Pancreas (tissue), 10 donors: ENCODE results near the gene UGT1A7. TPM values are rescaled to one million over a fixed set of nuclear protein-coding genes. Genes with fewer than 3 reads are reported as not detected.
"Not testable (repeated sequence)": the region's sequence is repeated elsewhere in the genome, so short reads cannot be mapped to it uniquely, and the experiment has no call there.

Source experiments
- ATAC-seq, 4 donors: fragments of 200-7000 bp; cut with Tn5 transposase; one replicate each; pipeline versions ENCODE4 v1.8.0 to v1.9.1; 2020; ENCODE audit warnings: mild to moderate bottlenecking in 4 of 4, moderate library complexity in 4 of 4
- DNase-seq, 6 donors: peaks; one replicate each; pipeline ENCODE4 v3.0.0-alpha.2; 2020
- FAIRE-seq: peaks from 2 replicates; lab custom pipeline; 2012; peaks lifted over from hg19 to GRCh38; lab: Jason Lieb, UNC
- H3K27ac ChIP-seq, 4 donors: fragments of 200-600 bp; sonication (generic); 1 replicate in 3 of 4; 2 replicates in 1 of 4; pipeline versions ENCODE4 v1.5.0 to v1.8.0; 2020
- H3K27me3 ChIP-seq, 4 donors: fragments of 200-600 bp; one replicate each; pipeline ENCODE4 v1.8.0; 2021
- H3K36me3 ChIP-seq, 3 donors: fragments of 200-600 bp; sonication (generic) in 1 of 3; one replicate each; pipeline versions ENCODE4 v1.5.0 to v1.8.0; 2020 to 2021
- H3K4me1 ChIP-seq, 3 donors: fragments of 200-600 bp; one replicate each; pipeline ENCODE4 v1.8.0; 2021
- H3K4me3 ChIP-seq, 4 donors: fragments of 200-600 bp; sonication (generic) in 2 of 4; one replicate each; pipeline versions ENCODE4 v1.5.0 to v1.8.0; 2020 to 2021
- H3K9me3 ChIP-seq, 4 donors: fragments of 200-600 bp; one replicate each; pipeline ENCODE4 v1.8.0; 2021
- CTCF ChIP-seq, 4 donors: fragments of 200-600 bp; sonication (generic) in 3 of 4; IDR thresholded peaks; one replicate each; pipeline versions ENCODE4 v1.5.0 to v1.8.0; 2021; ENCODE audit warnings: antibody characterized with exemption in 4 of 4
- WGBS, 2 donors: extraction: QIAGEN DNeasy Blood & Tissue Kit; methylation state at CpG; one replicate each; pipeline ENCODE4 v1.1.7; 2013; 5-methylcytosine and 5-hydroxymethylcytosine counted together
- intact Hi-C, 3 donors: fragments of 100-400 bp; cut with DNase I; formaldehyde crosslinking; loops; one replicate each; pipeline versions ENCODE4 v1.11.1 to v1.14.2; 2022
- polyA plus RNA-seq, 2 donors: library from polyadenylated mRNA; stranded (reverse); fragments of 200-250 nt; gene quantifications; one replicate each; pipeline ENCODE4 v1.2.3, GENCODE V29; 2013
- total RNA-seq, 6 donors: library from RNA; stranded (reverse); fragmentation: NEBNext Ultra II Directional in 4 of 6; extraction: Animal tissue kit (Norgen Biotek cat#: 25700) in 4 of 6; gene quantifications; one replicate each; pipeline versions ENCODE4 v1.2.1 to v1.2.4, GENCODE V29; 2021 to 2023
- donor health status: healthy with polysubstance abuse.
- donor health status: DM: no; HTN: no; CAD: no; lungs with moderate emphysema.
- donor health status: DM: no; HTN: no; CAD: no.
- donor health status: control.
- donor health status: control.
- donor health status: Bipolar disorder and iron deficiency.
- donor health status: DM: yes; HTN: yes; CAD: no.
- donor health status: DM: no; HTN: no; CAD: no.
- donor health status: DM: no; HTN: no; CAD: no.
- donor health status: DM: yes; HTN: yes; CAD: no.

UGT1A7 gene
- total and polyA plus RNA-seq, 8 donors, result not detected

- no peak for DNase-seq
- 50 to 56% methylated on average over 10 of the region's 10 CpGs for WGBS, 2 donors
- Histone ChIP-seq H3K27ac (no peak overlapping the region), H3K9me3 (no peaks in the 10 kb centered on the region), H3K4me3 (no peak overlapping the region), H3K27me3 (no peaks in the 10 kb centered on the region), H3K4me1 (no peaks in the 10 kb centered on the region), H3K36me3 (no peaks in the 10 kb centered on the region)
- ATAC-seq, result peak in 3 of 4 donors; percentile 38 to 79 (median 63)
- no peak for FAIRE-seq
- TF ChIP-seq CTCF (IDR thresholded peaks at IDR 0.05), result no peak
- intact Hi-C loops, result no loop called here
Observed at GRCh38 chr2:233746475-233747282, 65.0 kb downstream of the UGT1A7 start.

GRCh38 chr2:233747283-233747544, 65.5 kb downstream of the UGT1A7 start:
- 87 to 89% methylated on average over 6 of the region's 6 CpGs for WGBS, 2 donors
- H3K27ac ChIP-seq, result no peak overlapping the region
- H3K4me1 ChIP-seq, result no peaks in the 10 kb centered on the region
- no peak overlapping the region for H3K4me3 ChIP-seq
- DNase-seq (no peak), FAIRE-seq (no peak), ATAC-seq (no peak)
- H3K27me3 ChIP-seq, result no peaks in the 10 kb centered on the region
- H3K36me3 ChIP-seq, result no peaks in the 10 kb centered on the region
- intact Hi-C loops, result no loop called here
- no peaks in the 10 kb centered on the region for H3K9me3 ChIP-seq
- no peak for TF ChIP-seq CTCF (IDR thresholded peaks at IDR 0.05)

GRCh38 chr2:233750689-233751088, 69.0 kb downstream of the UGT1A7 start:
- 79 to 86% methylated on average over 2 of the region's 2 CpGs for WGBS, 2 donors
- H3K4me3 ChIP-seq, H3K27ac ChIP-seq, FAIRE-seq, H3K4me1 ChIP-seq, intact Hi-C loops, H3K27me3 ChIP-seq, H3K36me3 ChIP-seq, DNase-seq, ATAC-seq, H3K9me3 ChIP-seq: not testable (repeated sequence)

GRCh38 chr2:233751212-233752009, 69.7 kb downstream of the UGT1A7 start:
- 53 to 57% methylated on average over 2 of the region's 2 CpGs for WGBS, 2 donors
- H3K36me3 ChIP-seq, ATAC-seq, H3K27ac ChIP-seq, DNase-seq, H3K27me3 ChIP-seq, H3K9me3 ChIP-seq, H3K4me1 ChIP-seq, intact Hi-C loops, FAIRE-seq, H3K4me3 ChIP-seq: not testable (repeated sequence)

DNA sequence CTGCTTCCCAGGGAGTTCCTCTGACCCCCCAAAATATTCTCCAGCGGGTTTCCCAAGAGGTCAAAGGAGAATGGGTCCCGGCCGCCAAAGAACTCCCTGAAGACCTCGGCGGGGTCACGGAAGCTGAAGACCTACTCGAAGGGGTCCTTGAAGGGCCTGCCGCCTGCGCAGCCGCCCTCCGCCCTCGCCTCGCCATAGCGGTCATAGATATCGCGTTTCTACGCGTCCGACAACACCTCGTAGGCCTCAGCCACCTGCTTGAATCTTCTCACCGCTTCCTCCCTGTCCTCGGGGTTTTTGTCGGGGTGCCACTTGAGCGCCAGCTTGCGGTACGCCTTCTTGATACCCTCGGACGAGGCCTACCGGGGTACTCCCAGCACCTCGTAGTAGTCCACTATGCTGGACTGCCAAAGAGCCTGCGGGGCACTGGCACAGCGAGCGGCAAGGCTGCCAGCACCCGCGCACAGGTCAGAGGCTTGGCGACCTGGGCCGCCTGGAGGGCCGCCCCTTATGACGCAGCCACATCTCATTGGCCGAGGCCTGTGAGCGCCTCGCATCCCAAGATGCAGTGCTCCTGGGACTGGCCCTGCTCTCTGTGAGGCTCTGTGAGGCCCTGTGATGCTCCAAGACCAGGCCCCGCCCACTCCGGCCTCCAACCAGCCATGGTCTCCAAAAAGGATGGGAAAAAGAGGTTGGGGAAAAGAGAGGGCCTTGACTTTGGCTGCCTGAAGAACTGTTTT, 73.3 kb downstream of the UGT1A7 start:
- DNase-seq (no peak), ATAC-seq (no peak), FAIRE-seq (no peak)
- 87 to 90% methylated on average over 42 to 44 of the region's 44 CpGs for WGBS, 2 donors
- H3K27me3 ChIP-seq, result no peaks in the 10 kb centered on the region
- H3K36me3 ChIP-seq, result no peaks in the 10 kb centered on the region
- no peak overlapping the region for H3K4me3 ChIP-seq
- no peak for TF ChIP-seq CTCF (IDR thresholded peaks at IDR 0.05)
- no peaks in the 10 kb centered on the region for H3K4me1 ChIP-seq
- no peak overlapping the region for H3K27ac ChIP-seq
- intact Hi-C loops, result no loop called here
- H3K9me3 ChIP-seq, result no peaks in the 10 kb centered on the region
